K562 (cell line): ENCODE data around the gene OGDH. TPM values are rescaled to one million over a fixed set of nuclear protein-coding genes. Genes with fewer than 3 reads are reported as not detected.
A peak's percentile ranks its signal among the peaks of the same experiment; 100 is the strongest.

Experiments
- ATAC-seq: fragments of 200-7000 bp; cut with Tn5 transposase; 3 replicates; pipeline ENCODE4 v1.9.1; 2020; ENCODE audit warnings: moderate library complexity
- BruUV-seq: library from RNA; stranded (reverse); fragments of 400-500 nt; replicated peaks from 2 replicates; lab custom pipeline; 2021; lab: Mats Ljungman, UMichigan
- CTCF ChIA-PET: fragments of 300-600 bp; formaldehyde crosslinking; extraction: SDS; loops from one replicate; lab custom pipeline; 2021; ENCODE audit warnings: low intra/inter-chr PET ratio; lab: Yijun Ruan, JAX
- POLR2A ChIA-PET: fragments of 300-600, 350-650 bp; sonication (Branson Sonifier 250); formaldehyde crosslinking; extraction: SDS; loops from one replicate; lab custom pipeline; 2021; ENCODE audit warnings: antibody characterized with exemption, inconsistent platforms; lab: Yijun Ruan, JAX
- DNase-seq, 4 experiments: peaks; one replicate each; pipeline versions ENCODE4 v3.0.0 to v3.0.0-alpha.2; 2011 to 2018; ENCODE audit warnings: low spot score in 3 of 4, mixed read lengths in 3 of 4; ENCODE audit errors: extremely low read depth in 1 of 4
- FAIRE-seq: peaks from 2 replicates; lab custom pipeline; 2011; peaks lifted over from hg19 to GRCh38; lab: Jason Lieb, UNC
- H2AFZ ChIP-seq: 2 replicates; pipeline ENCODE4 v1.6.0; 2011; ENCODE audit warnings: low read depth, low read length, control low read depth, inconsistent platforms
- H3K27ac ChIP-seq: fragments of 200-600 bp; 3 replicates; pipeline ENCODE4 v1.8.0; 2011; ENCODE audit warnings: low read depth, mild to moderate bottlenecking, control low read depth, inconsistent platforms, low read length, moderate library complexity, mixed read lengths; ENCODE audit errors: extremely low read depth
- H3K27me3 ChIP-seq, 2 experiments: fragments of 300-600 bp in 1 of 2; 2 replicates in 1 of 2; 3 replicates in 1 of 2; pipeline versions ENCODE4 v1.6.0 to v1.8.0; 2011; ENCODE audit warnings: inconsistent platforms in 2 of 2, low read length in 2 of 2, mild to moderate bottlenecking in 1 of 2, mixed read lengths in 1 of 2, moderate library complexity in 1 of 2; ENCODE audit not compliant: control insufficient read depth in 2 of 2, insufficient read depth in 2 of 2
- H3K36me3 ChIP-seq: fragments of 300-600 bp; 3 replicates; pipeline ENCODE4 v1.8.0; 2011; ENCODE audit warnings: mild to moderate bottlenecking, low read length, inconsistent platforms; ENCODE audit not compliant: control insufficient read depth, insufficient read depth
- H3K4me1 ChIP-seq, 2 experiments: fragments of 200-600 bp in 1 of 2; replicated peaks in 1 of 2; 2 replicates in 1 of 2; 3 replicates in 1 of 2; pipeline versions ENCODE4 v1.5.1 to v1.8.0; 2011; ENCODE audit warnings: inconsistent platforms in 2 of 2, low read length in 2 of 2, mild to moderate bottlenecking in 1 of 2, mixed read lengths in 1 of 2, moderate library complexity in 1 of 2; ENCODE audit not compliant: control insufficient read depth in 2 of 2, insufficient read depth in 2 of 2
- H3K4me2 ChIP-seq: 2 replicates; pipeline ENCODE4 v1.6.1; 2011; ENCODE audit warnings: low read length, control low read depth, inconsistent platforms, mixed read lengths; ENCODE audit not compliant: insufficient read depth
- H3K4me3 ChIP-seq: fragments of 200-600 bp; sonication (generic), shearing (Covaris generic); 2 replicates; pipeline ENCODE4 v1.5.1; 2016; ENCODE audit warnings: control low read depth, inconsistent platforms
- H3K79me2 ChIP-seq: fragments of 200-600 bp; 3 replicates; pipeline ENCODE4 v1.8.0; 2011; ENCODE audit warnings: low read length, inconsistent platforms; ENCODE audit not compliant: control insufficient read depth, insufficient read depth
- H3K9ac ChIP-seq, 2 experiments: 2 replicates each; pipeline versions ENCODE4 v1.6.0 to v1.6.1; 2011; ENCODE audit warnings: low read depth in 2 of 2, low read length in 2 of 2, control low read depth in 1 of 2, inconsistent platforms in 1 of 2, mild to moderate bottlenecking in 1 of 2, mixed read lengths in 1 of 2; ENCODE audit not compliant: insufficient read depth in 1 of 2
- H3K9me1 ChIP-seq: one replicate; pipeline ENCODE4 v1.6.0; 2011; ENCODE audit warnings: inconsistent platforms, mild to moderate bottlenecking, low read length, moderate library complexity; ENCODE audit not compliant: control insufficient read depth, insufficient read depth
- H3K9me3 ChIP-seq: replicated peaks from 2 replicates; pipeline ENCODE4 v1.5.1; 2011; ENCODE audit warnings: low read depth, low read length, inconsistent platforms; ENCODE audit not compliant: control insufficient read depth, insufficient read depth
- H4K20me1 ChIP-seq: replicated peaks from 2 replicates; pipeline ENCODE4 v1.6.1; 2011; ENCODE audit warnings: low read length, inconsistent platforms, mixed read lengths; ENCODE audit not compliant: control insufficient read depth, insufficient read depth
- ATF3 ChIP-seq, 2 experiments: fragments of 450-650 bp in 1 of 2; sonication (generic) in 1 of 2; formaldehyde crosslinking in 1 of 2; IDR thresholded peaks in 1 of 2; conservative IDR thresholded peaks in 1 of 2; 2 replicates each; pipeline versions ENCODE4 v1.6.1 to v1.8.1; 2016 to 2023; ENCODE audit warnings: mild to moderate bottlenecking in 2 of 2, moderate library complexity in 2 of 2, inconsistent platforms in 1 of 2, missing genetic modification reagents in 1 of 2
- CCAR2 ChIP-seq: fragments of 200-400 bp; formaldehyde crosslinking; IDR thresholded peaks from 2 replicates; pipeline ENCODE4 v1.6.1; 2017; ENCODE audit warnings: mild to moderate bottlenecking, low read depth, low read length
- FOSL1 ChIP-seq: fragments of 200-800 bp; sonication (Bioruptor generic); conservative IDR thresholded peaks from 2 replicates; pipeline ENCODE4 v1.6.1; 2016; ENCODE audit warnings: missing genetic modification characterization, missing compliant biosample characterization
- HES1 ChIP-seq: fragments of 450-650 bp; IDR thresholded peaks from 2 replicates; pipeline ENCODE4 v1.6.1; 2016; ENCODE audit warnings: low read depth, mild to moderate bottlenecking, moderate library complexity
- HMBOX1 ChIP-seq: sonication (generic); IDR thresholded peaks from 2 replicates; pipeline ENCODE4 v1.6.1; 2016
- MTA3 ChIP-seq: fragments of 450-650 bp; formaldehyde crosslinking; IDR thresholded peaks from 2 replicates; pipeline ENCODE4 v1.6.1; 2017; ENCODE audit warnings: mild to moderate bottlenecking, borderline replicate concordance
- SMARCE1 ChIP-seq: fragments of 450-650 bp; IDR thresholded peaks from 2 replicates; pipeline ENCODE4 v1.7.1; 2016; ENCODE audit warnings: mild to moderate bottlenecking
- STAT6 ChIP-seq: sonication (generic); formaldehyde crosslinking; IDR thresholded peaks from 2 replicates; pipeline ENCODE4 v1.8.1; 2023; ENCODE audit warnings: mild to moderate bottlenecking, missing genetic modification reagents
- ZNF175 ChIP-seq: fragments of 200-800 bp; sonication (Bioruptor generic); IDR thresholded peaks from 2 replicates; pipeline ENCODE4 v1.6.1; 2016; ENCODE audit warnings: low read depth, mild to moderate bottlenecking, missing genetic modification characterization, missing compliant biosample characterization
- WGBS: fragments of 100-300 bp; shearing (Covaris generic); methylation state at CpG from one replicate; pipeline ENCODE4 v1.1.6; 2016; ENCODE audit warnings: low coverage, mixed read lengths; ENCODE audit not compliant: insufficient coverage; ENCODE audit errors: missing lambda C conversion rate; 5-methylcytosine and 5-hydroxymethylcytosine counted together
- in situ Hi-C: fragments of 300-500 bp; cut with MboI; formaldehyde crosslinking; loops from 4 replicates; pipeline ENCODE4 v1.15.0; 2018; ENCODE audit warnings: inconsistent platforms, mixed read lengths
- intact Hi-C: fragments of 100-400 bp; cut with micrococcal nuclease; formaldehyde crosslinking; loops from 2 replicates; pipeline ENCODE4 v1.14.2; 2022
- polyA plus RNA-seq, 8 experiments: library from polyadenylated mRNA; depleted of rRNA in 4 of 8; stranded (reverse) in 5 of 8; unstranded in 3 of 8; fragments of >200 nt; fragmentation: Nextera tagmentation in 2 of 8; fragmentation: Illumina TruSeq in 1 of 8; extraction: Ambion mirVana in 2 of 8; extraction: Trizol in 1 of 8; gene quantifications; 2 replicates each; pipeline versions ENCODE4 v1.2.1 to v1.2.3, GENCODE V29; 2011 to 2014; ENCODE audit warnings: inconsistent platforms in 1 of 8, missing spikeins in 1 of 8
- total RNA-seq, 7 experiments: library from RNA; depleted of rRNA in 6 of 7; stranded (reverse); fragments of >200 nt in 6 of 7; fragmentation: Illumina TruSeq in 2 of 7; extraction: Trizol in 2 of 7; gene quantifications; 2 replicates each; pipeline versions ENCODE4 v1.2.1 to v1.2.3, GENCODE V29; 2011 to 2021; ENCODE audit warnings: low replicate concordance in 1 of 7
- TF ChIP-seq, protein P1 (sequence below): conservative IDR thresholded peaks from 2 replicates; pipeline ENCODE4 v1.6.1; 2011; ENCODE audit warnings: low read depth, mild to moderate bottlenecking, low read length; ENCODE audit not compliant: control insufficient read depth
- TF ChIP-seq, protein P2 (sequence below): fragments of 250-450 bp; sonication (Bioruptor Pico); IDR thresholded peaks from 2 replicates; pipeline ENCODE4 v1.4.0; 2020; ENCODE audit warnings: mild to moderate bottlenecking, moderate library complexity

OGDH gene
- total and polyA plus RNA-seq, 9 of the 15 experiments (the other 6 are each of a cell fraction or from before 2014, with no cell fraction given) = 3.1 to 80.3 (median 23.5) TPM

GRCh38 chr7:44733708-44734481 is 127.5 kb downstream of the OGDH start:
- no peak overlapping the region for H3K9ac ChIP-seq
- BruUV-seq = no TSS peak
- H4K20me1 ChIP-seq = no peaks in the 10 kb centered on the region
- WGBS = 40% methylated on average over 5 of the region's 5 CpGs
- ChIA-PET CTCF (no interaction called here), POLR2A (interaction anchor here (0.6 to 1.0 kb wide), 3 partner anchors 8 to 16 kb away, joined by 3 read pairs; no protein-coding TSS in a partner anchor)
- H3K4me1 ChIP-seq = peaks cover 0 to 7% of the 10 kb centered on the region in 2 experiments; a peak in 2 of 5 replicates
- ATAC-seq = no peak
- in situ Hi-C loops (no loop called here), intact Hi-C loops (no loop called here)
- H3K9me1 ChIP-seq = no peaks in the 10 kb centered on the region
- no peak for FAIRE-seq
- no peak overlapping the region for H3K4me2 ChIP-seq
- no peak overlapping the region for H3K27ac ChIP-seq
- H3K27me3 ChIP-seq = no peaks in the 10 kb centered on the region
- no peak for DNase-seq
- H3K79me2 ChIP-seq = no peaks in the 10 kb centered on the region
- no peak overlapping the region for H3K4me3 ChIP-seq
- H3K36me3 ChIP-seq = no peaks in the 10 kb centered on the region
- H3K9me3 ChIP-seq = no peaks in the 10 kb centered on the region
- no peak overlapping the region for H2AFZ ChIP-seq
- TF ChIP-seq MTA3 (no peak), SMARCE1 (peak; percentile 14; the same call in 1 of the 2 replicates), ATF3 (IDR thresholded peaks at IDR 0.05) (peak; percentile 66), ATF3 (CRISPR knock-in tag; conservative IDR thresholded peaks at IDR 0.05) (no peak), CCAR2 (no peak), HMBOX1 (peak; percentile 58; the same call in 1 of the 2 replicates), FOSL1 (tag) (peak; percentile 89), HES1 (no peak), ZNF175 (CRISPR knock-in tag) (no peak), STAT6 (no peak)
- TF ChIP-seq, protein P1, sequence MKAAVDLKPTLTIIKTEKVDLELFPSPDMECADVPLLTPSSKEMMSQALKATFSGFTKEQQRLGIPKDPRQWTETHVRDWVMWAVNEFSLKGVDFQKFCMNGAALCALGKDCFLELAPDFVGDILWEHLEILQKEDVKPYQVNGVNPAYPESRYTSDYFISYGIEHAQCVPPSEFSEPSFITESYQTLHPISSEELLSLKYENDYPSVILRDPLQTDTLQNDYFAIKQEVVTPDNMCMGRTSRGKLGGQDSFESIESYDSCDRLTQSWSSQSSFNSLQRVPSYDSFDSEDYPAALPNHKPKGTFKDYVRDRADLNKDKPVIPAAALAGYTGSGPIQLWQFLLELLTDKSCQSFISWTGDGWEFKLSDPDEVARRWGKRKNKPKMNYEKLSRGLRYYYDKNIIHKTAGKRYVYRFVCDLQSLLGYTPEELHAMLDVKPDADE = no peak
- TF ChIP-seq, protein P2, sequence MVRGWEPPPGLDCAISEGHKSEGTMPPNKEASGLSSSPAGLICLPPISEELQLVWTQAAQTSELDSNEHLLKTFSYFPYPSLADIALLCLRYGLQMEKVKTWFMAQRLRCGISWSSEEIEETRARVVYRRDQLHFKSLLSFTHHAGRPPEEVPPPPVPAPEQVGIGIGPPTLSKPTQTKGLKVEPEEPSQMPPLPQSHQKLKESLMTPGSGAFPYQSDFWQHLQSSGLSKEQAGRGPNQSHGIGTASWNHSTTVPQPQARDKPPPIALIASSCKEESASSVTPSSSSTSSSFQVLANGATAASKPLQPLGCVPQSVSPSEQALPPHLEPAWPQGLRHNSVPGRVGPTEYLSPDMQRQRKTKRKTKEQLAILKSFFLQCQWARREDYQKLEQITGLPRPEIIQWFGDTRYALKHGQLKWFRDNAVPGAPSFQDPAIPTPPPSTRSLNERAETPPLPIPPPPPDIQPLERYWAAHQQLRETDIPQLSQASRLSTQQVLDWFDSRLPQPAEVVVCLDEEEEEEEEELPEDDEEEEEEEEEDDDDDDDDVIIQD (CRISPR knock-in tag) = no peak
